Skeletal muscle tissue (tissue), 4 donors: ENCODE results near the gene BHLHA15. TPM values are rescaled to one million over a fixed set of nuclear protein-coding genes. Genes with fewer than 3 reads are reported as not detected.

Experiments
- H3K27ac ChIP-seq: one replicate; pipeline ENCODE4 v1.7.0; 2013; ENCODE audit warnings: mild to moderate bottlenecking, low read depth, low read length, inconsistent platforms
- H3K27me3 ChIP-seq, 3 donors: one replicate each; pipeline ENCODE4 v1.7.0; 2013; ENCODE audit warnings: low read length in 3 of 3; ENCODE audit not compliant: control insufficient read depth in 3 of 3, insufficient read depth in 3 of 3
- H3K36me3 ChIP-seq, 3 donors: one replicate each; pipeline ENCODE4 v1.7.0; 2013; ENCODE audit warnings: low read length in 3 of 3; ENCODE audit not compliant: control insufficient read depth in 3 of 3, insufficient read depth in 3 of 3
- H3K4me1 ChIP-seq, 3 donors: one replicate each; pipeline ENCODE4 v1.7.0; 2013; ENCODE audit warnings: low read length in 3 of 3, mild to moderate bottlenecking in 3 of 3; ENCODE audit not compliant: control insufficient read depth in 3 of 3, insufficient read depth in 3 of 3
- H3K4me3 ChIP-seq, 3 donors: one replicate each; pipeline ENCODE4 v1.7.0; 2013; ENCODE audit warnings: low read length in 3 of 3
- H3K9ac ChIP-seq, 3 donors: one replicate each; pipeline ENCODE4 v1.7.0; 2013; ENCODE audit warnings: low read length in 3 of 3, mild to moderate bottlenecking in 3 of 3, moderate library complexity in 2 of 3, low read depth in 1 of 3
- H3K9me3 ChIP-seq, 3 donors: one replicate each; pipeline ENCODE4 v1.7.0; 2013; ENCODE audit warnings: low read length in 3 of 3; ENCODE audit not compliant: control insufficient read depth in 3 of 3
- total RNA-seq: library from RNA; depleted of rRNA; stranded (reverse); fragments of >200 nt; gene quantifications from one replicate; pipeline ENCODE4 v1.2.3, GENCODE V29; 2014
- donor health status: Osteomylitis.

BHLHA15 gene
- not detected for total RNA-seq

DNA sequence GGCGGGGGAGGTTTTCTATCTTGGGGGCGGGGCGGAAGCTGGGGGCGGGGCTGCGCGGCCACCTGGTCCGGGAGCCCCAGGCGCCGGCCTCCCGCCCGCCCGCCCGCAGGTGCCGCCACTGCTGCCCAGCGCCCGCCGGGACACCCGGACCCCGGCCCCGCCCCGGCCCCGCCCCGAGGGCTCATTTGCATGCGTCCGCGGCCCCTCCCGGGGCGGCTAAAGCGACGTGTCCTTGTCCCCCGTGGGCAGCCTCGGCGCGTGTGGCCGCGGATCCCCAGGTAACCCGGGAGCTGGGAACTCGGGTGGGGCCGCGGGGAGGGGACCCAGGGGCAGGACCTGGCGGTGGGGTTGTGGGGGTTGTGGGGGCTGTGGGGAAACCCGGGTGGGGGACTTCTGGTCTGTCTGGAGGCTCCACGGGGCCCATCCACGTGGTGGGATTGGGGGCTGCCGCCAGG is at the start of gene BHLHA15:
BHLHA15 (plus strand) TSS at position 219 of the 455 bp plus-strand sequence. CDS start 871 bp downstream, outside the sequence.
- Histone ChIP-seq H3K27ac (no peak within 1 kb of the TSS), H3K36me3 (peaks cover 12 to 16% (median 13%) of the 10 kb centered on the region in 3 donors), H3K9me3 (no peaks in the 10 kb centered on the region), H3K4me3 (no peak within 1 kb of the TSS), H3K27me3 (peaks cover 0 to 6% (median 3%) of the 10 kb centered on the region in 3 donors), H3K4me1 (peaks cover 0 to 2% (median 0%) of the 10 kb centered on the region in 3 donors), H3K9ac (no peak within 1 kb of the TSS)

DNA sequence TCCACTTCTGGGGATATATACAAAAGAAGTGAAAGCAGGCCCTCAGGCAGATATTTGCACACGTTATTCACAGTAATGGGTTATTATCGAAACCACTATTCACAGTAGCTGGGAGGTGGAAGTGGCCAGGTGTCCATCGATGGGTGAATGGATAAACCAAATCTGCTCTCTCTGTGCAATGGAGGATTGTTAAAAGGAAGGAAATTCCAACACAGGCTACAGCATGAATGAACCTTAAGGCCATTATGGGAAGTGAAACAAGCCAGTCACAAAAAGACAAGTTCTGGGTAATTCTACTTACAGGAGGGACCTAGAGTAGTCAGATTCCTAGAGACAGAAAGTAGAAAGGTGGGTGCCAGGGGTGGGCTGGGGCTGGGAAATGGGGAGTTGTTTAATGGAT is 48.5 kb upstream of the BHLHA15 start:
- Histone ChIP-seq H3K4me3 (no peak overlapping the region), H3K9ac (no peak overlapping the region), H3K36me3 (peaks cover 5 to 13% (median 8%) of the 10 kb centered on the region in 3 donors), H3K9me3 (no peaks in the 10 kb centered on the region), H3K4me1 (peaks cover 0 to 5% (median 0%) of the 10 kb centered on the region in 3 donors), H3K27me3 (no peaks in the 10 kb centered on the region), H3K27ac (no peak overlapping the region)

DNA sequence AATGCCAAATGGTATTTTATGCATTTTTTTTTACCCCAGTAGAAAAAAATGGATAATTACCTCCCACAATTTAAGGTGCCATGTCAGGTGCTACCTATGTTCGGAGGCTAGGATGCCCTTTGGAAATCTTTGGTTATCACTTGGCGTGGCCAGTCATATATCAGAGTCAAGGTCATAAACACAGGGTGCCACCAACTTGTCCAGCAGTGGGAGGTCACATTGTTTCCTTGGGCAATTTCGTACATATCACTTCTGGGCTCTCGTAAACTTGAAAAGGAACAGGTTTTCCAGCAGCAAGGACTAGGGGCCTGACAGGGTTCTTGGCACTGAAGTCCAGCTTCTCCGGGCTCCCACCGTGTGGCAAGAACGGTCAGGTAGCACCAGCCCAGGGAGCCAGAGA is 48.0 kb upstream of the BHLHA15 start:
- H3K27ac ChIP-seq, result no peak overlapping the region
- H3K27me3 ChIP-seq, result no peaks in the 10 kb centered on the region

DNA sequence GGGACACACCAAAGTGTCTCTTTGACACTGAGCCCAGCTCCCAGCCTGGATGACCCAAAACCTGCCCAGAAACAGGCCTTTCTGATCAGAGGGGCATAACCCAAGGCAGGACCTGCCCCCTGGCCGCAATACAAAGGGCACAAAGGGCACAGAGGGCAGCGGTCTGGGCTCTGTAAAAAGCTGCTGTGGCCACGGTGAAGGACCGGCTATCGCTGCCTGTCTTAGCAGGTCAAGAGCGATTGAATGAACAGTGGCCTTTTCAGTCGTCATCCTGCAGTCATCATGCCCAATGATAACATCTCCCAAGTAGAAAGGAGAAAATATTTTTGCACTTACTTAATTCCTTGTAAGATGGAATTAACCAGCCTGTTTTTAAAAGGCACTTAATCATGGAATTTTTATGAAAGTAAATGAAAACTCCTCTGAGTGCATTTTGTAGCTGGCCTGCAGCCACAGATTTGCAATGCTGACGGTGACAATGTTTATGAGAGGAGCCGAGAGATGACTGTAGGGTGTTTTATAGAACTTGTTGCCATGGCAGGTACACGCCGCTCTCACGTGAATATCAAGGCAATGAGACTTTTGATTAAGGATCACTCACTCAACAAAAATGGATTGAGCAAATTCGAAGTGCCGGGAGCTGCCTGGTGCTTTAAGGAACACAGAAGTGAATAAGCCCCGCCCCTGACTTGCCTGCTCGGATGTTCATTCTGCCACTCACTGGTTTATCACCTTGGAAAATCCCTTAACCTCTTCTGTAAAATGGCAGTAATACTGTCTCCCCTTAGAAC is 47.3 kb upstream of the BHLHA15 start:
- Histone ChIP-seq H3K9ac (no peak overlapping the region), H3K27ac (no peak overlapping the region)

More for the DNA sequence above, 48.0 kb upstream of the BHLHA15 start:
- Histone ChIP-seq H3K36me3 (peaks cover 5 to 13% (median 5%) of the 10 kb centered on the region in 3 donors), H3K9me3 (no peaks in the 10 kb centered on the region), H3K9ac (no peak overlapping the region), H3K4me1 (peaks cover 0 to 5% (median 0%) of the 10 kb centered on the region in 3 donors), H3K4me3 (no peak overlapping the region)

DNA sequence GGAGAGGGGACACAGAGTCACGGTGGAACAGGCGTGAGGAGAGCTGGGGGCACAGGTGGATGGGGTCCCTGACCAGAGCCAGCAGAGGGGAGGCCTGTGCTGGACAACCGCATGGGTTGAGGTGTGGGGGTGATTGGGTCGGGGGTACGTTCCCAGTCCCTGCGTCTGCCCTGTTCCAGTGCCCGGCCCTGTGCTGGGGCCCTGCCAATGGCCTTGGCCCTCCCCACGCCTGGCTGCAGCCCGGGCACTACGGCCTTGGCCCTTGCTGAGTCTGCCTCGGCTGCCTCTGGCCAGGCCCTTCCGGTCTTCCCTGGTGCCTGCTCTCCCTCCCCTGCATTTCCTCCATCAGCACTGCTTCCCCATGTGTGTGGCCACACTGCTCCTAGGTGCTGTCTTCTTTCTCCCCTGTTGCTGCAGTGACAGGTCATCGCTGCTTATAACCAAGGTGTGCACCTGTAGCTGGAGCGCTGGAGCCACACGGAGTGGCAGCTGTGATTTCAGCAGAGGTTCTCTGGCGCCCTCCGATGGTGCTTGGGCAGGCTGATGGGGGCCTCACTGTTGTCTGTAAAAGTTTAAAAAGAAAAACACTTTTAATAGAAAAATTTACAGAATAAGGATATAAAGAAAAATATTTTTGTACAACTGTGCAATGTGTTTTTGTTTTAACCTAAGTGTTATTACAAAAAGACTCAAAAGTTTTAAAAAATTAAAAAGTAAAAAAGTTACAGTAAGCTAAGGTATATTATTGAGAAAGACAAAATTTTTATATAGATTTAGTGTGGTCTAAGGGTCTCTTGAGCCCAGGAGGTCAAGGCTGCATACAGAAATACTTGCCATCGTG is 45.2 kb upstream of the BHLHA15 start:
- no peaks in the 10 kb centered on the region for H3K9me3 ChIP-seq
- H3K27ac ChIP-seq, result no peak overlapping the region
- H3K4me1 ChIP-seq, result peaks cover 0 to 14% (median 11%) of the 10 kb centered on the region in 3 donors
- H3K4me3 ChIP-seq, result no peak overlapping the region
- no peaks in the 10 kb centered on the region for H3K27me3 ChIP-seq
- H3K9ac ChIP-seq, result peak overlapping the region in 1 of 3 donors; percentile 40
- peaks cover 0 to 3% (median 1%) of the 10 kb centered on the region in 3 donors for H3K36me3 ChIP-seq

More for the DNA sequence above, 47.3 kb upstream of the BHLHA15 start:
- no peak overlapping the region for H3K4me3 ChIP-seq
- H3K27me3 ChIP-seq, result no peaks in the 10 kb centered on the region
- H3K9me3 ChIP-seq, result no peaks in the 10 kb centered on the region
- H3K36me3 ChIP-seq, result peaks cover 5 to 13% (median 5%) of the 10 kb centered on the region in 3 donors
- peaks cover 0 to 5% (median 2%) of the 10 kb centered on the region in 3 donors for H3K4me1 ChIP-seq

DNA sequence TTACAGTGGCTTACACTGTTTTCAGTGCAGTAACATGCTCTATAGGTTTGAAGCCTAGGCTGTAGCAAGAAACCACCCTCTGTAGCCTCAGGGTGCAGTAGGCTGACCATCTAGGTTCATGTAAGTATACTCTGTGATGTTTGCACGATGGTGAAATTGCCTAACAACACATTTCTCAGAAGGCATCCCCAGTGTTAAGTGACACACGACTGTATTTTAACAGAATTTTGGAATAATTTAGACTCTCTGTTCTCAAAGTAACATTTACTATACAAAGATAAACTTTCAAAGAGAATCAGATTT is 44.6 kb upstream of the BHLHA15 start:
- Histone ChIP-seq H3K36me3 (peaks cover 2 to 5% (median 4%) of the 10 kb centered on the region in 3 donors), H3K4me1 (peaks cover 0 to 14% (median 11%) of the 10 kb centered on the region in 3 donors), H3K9ac (no peak overlapping the region), H3K4me3 (no peak overlapping the region), H3K27ac (no peak overlapping the region), H3K27me3 (no peaks in the 10 kb centered on the region), H3K9me3 (no peaks in the 10 kb centered on the region)

DNA sequence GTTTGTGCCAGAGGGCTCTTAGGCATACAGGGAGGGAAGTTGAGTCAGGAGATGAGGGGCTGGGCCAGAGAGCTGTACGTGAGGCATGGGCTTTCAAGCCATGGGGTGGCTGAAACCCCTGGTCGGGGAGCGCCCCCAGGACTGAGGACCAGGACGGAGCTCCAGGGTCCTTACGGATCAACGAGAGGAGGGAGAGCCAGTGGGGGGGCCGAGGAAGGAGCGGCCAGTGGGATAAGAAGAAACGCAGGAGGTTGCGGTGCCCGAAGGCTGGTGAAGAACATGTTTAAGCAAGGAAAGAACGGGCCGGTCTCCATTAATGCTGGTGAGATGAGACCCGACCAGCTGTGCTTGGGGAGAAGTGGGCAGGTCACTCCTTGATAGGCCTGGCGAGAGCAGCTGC is 43.6 kb upstream of the BHLHA15 start:
- no peaks in the 10 kb centered on the region for H3K9me3 ChIP-seq
- no peak overlapping the region for H3K27ac ChIP-seq
- H3K36me3 ChIP-seq, result peaks cover 6 to 9% (median 8%) of the 10 kb centered on the region in 3 donors
- no peaks in the 10 kb centered on the region for H3K27me3 ChIP-seq
- peaks cover 0 to 14% (median 11%) of the 10 kb centered on the region in 3 donors for H3K4me1 ChIP-seq
- no peak overlapping the region for H3K9ac ChIP-seq
- no peak overlapping the region for H3K4me3 ChIP-seq

DNA sequence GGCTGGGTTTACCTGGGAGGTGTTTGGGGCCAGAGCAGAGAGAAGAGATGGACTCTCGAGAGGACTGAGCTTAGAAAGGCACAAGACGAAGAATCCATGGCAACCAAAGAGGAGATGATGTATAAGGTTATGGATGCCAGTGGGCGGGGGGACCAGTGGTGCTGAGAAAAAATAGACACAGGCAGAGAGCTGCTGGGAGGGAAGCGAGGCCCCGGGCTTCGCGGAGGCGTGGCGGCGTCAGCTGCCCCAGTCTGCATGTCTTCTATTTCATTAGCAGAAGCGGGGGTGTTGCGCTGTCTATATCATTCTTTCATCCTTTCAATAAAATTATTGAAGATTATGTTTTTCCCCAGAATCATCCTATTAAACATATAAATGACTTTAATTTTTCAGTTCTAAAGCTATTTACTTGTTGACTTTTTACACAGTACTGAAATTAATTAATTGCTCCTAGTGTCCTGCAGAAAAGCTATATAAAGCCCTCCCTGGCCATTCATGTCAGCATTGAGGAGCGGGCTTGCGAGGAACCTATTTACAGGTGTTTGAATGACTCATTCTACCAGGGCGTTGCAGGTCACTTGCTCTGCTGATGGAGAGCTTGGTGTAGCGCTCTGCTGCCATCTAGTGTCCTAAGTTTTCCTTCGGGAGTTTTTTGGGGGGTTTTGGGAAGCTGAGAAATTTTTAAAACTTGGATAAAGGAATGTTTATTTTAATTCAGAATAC is 42.9 kb upstream of the BHLHA15 start:
- H3K4me3 ChIP-seq, result no peak overlapping the region
- no peak overlapping the region for H3K9ac ChIP-seq
- H3K4me1 ChIP-seq, result peaks cover 0 to 14% (median 11%) of the 10 kb centered on the region in 3 donors
- no peaks in the 10 kb centered on the region for H3K27me3 ChIP-seq
- H3K36me3 ChIP-seq, result peaks cover 6 to 9% (median 8%) of the 10 kb centered on the region in 3 donors
- H3K9me3 ChIP-seq, result no peaks in the 10 kb centered on the region
- H3K27ac ChIP-seq, result no peak overlapping the region

DNA sequence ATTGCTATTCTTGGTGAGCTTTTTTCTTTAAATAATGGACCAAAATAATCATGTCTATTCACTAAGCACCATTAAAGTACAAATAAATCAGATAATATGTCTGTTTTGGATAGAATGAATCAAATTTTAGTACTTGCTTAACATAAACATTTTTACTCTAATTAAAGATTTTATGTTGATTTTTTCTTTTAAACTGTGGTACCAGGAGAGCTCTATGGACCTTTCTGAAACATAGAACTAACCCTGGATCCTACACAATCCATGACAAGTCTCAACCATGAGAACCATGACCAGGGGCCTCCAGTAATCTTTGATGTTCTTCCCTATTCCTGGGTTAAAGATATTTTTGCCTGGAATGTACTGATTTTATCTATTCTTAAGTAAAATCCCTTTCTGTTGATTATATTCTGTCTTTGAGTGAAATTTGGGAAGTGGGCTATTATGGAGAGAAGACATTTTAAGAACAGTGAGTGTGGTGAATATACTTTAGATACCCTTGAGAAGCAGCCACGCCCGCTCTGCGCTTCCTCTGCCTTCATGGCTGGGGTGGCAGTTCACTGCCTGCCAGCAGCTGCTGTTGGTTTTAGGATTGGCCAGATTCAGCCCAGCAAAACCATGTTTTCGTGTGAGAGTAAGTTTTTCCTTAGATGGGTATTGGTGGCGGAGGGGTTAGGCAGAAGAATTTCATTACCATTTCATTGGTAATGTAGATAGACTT is 42.2 kb upstream of the BHLHA15 start:
- Histone ChIP-seq H3K4me1 (peaks cover under 1 to 15% (median 13%) of the 10 kb centered on the region in 3 donors), H3K9ac (no peak overlapping the region), H3K27ac (peak overlapping the region; percentile 2), H3K27me3 (no peaks in the 10 kb centered on the region), H3K36me3 (peaks cover 6 to 9% (median 8%) of the 10 kb centered on the region in 3 donors), H3K9me3 (no peaks in the 10 kb centered on the region), H3K4me3 (no peak overlapping the region)
